Measurements from ENCODE around the gene SLC24A3. TPM values are rescaled to one million over a fixed set of nuclear protein-coding genes. Genes with fewer than 3 reads are reported as not detected.

Gene SLC24A3
- total RNA-seq, 1 experiment from 2014 or later = not detected

- in situ Hi-C loops (cut with HindIII; ENCODE audit: low sequenced_read_pairs) = no loop called here
- DNase-seq (ENCODE audit: low spot score) = no peak
Measured at GRCh38 chr20:19462491-19462890, 250.0 kb downstream of the SLC24A3 start.

- in situ Hi-C loops (cut with HindIII; ENCODE audit: low sequenced_read_pairs) = no loop called here
Measured at GRCh38 chr20:19463597-19463996, 251.2 kb downstream of the SLC24A3 start.

GRCh38 chr20:19465536-19465935, 253.1 kb downstream of the SLC24A3 start:
- in situ Hi-C loops (cut with HindIII; ENCODE audit: low sequenced_read_pairs) = no loop called here
- no peak for DNase-seq (ENCODE audit: low spot score)

More at GRCh38 chr20:19463597-19463996, 251.2 kb downstream of the SLC24A3 start:
- DNase-seq (ENCODE audit: low spot score) = no peak

DNA sequence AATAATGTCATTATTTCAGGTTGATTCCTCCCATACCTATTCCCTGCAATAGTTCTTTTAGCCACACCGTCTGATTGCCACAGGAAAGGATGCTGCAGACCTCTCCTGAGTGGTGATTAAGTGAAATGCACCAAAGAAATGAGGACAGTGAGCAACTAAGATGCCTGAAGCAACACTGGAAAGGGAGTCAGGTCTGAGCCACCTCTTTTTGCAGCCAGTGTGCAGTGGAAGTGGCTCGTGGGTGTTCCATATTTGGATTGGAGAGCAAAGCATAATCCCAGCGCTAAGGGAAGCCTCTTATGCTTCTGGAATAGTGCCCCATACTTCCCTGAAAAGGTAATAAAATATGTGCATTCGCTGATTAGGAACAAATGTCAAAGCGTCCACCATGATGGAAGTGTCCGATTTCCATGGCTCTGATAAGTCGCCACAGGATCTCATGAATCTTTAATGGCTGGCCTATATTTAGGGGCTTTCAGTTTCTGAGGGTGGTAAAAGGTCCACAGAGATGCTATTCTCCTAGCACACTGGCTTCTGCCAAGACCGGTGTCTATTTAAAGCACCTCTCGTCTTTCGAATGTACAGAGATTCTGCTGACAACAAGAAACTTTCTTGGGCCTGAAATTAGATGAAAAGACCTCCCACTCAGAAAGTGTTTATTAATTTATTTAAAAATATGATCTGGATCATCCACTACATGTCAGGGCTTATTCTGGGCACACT, 253.9 kb downstream of the SLC24A3 start:
- no peak for DNase-seq (ENCODE audit: low spot score)
- in situ Hi-C loops (cut with HindIII; ENCODE audit: low sequenced_read_pairs) = no loop called here

DNA sequence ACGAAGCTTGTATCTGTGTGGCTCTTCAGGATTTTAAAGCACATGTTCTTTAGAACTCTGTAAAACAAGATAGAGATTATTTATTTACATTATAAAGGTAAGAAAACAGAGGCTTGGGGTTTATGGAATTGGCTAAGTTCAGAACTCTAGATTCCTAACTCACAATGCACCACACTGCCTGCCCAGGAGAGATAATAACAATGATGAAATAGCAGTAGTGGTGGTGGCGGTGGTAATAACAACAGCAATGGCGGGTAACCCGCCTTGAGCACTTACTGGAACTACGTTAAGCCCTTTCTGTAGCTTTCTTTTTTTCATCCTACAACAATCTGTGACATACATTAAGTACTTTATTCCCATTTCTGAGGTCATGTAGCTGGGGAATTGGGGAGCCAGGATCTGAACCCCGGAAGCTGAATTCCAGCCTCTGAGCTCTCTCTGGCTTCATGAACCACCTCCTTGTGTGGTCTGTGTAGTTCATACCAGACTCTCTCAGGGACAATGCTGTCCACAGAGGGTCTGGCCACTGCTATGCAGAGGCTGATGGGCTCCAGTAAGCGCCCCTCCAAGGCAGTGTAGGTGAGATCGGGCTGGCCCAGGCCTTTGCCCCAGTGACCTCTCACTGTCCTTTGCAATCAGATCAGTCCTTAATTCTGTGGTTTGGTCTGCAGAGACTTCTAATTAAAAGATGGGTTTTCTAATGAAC, 260.9 kb downstream of the SLC24A3 start:
- in situ Hi-C loops (cut with HindIII; ENCODE audit: low sequenced_read_pairs) = no loop called here
- no peak for DNase-seq (ENCODE audit: low spot score)

DNA sequence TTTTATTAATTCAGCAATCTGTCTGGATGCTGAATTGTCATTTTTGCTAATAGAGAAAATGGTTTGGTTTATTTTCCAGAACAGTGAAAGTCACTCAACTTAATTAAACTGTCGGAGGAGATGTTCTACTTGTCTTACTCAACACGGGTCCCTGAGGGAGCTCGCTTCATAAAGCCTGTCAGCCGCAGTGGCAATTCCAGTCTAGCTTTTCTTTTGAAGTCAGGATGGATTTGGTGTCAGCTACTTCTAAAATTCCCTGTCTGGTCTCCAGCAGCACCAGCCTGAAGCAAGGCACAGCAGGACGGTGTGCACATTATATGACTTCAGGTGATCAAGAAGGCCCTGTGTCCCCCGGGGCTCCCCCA, 261.5 kb downstream of the SLC24A3 start:
- in situ Hi-C loops (cut with HindIII; ENCODE audit: low sequenced_read_pairs) = no loop called here
- DNase-seq (ENCODE audit: low spot score) = no peak

DNA sequence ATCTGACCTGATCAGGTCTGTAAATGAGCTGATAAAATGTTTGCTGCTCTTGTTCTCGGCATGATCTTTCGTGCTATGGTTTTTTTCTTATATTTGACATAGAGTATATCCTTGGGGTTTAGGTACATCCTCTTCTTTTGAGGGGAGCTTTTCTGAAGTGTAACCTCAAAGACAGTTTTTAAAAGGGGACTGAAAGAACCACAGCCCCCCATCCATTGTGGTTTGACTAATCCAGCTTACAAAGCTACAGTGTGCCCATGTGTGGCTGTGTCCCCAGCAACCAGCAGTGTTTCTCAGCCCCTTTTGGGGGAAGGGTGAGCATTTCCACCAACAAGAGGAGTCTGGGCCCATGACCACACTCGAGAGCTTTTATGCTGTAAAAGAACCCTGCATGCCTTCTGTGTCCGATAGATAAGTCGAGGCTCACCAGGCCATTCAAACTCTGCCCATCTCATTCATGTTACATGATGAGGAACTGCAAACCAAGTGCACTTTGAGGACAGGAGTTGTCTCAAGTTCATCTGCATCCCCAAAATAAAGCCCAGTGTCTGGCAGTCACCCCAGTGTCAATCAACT, 266.0 kb downstream of the SLC24A3 start:
- in situ Hi-C loops (cut with HindIII; ENCODE audit: low sequenced_read_pairs) = no loop called here
- DNase-seq (ENCODE audit: low spot score) = no peak

DNA sequence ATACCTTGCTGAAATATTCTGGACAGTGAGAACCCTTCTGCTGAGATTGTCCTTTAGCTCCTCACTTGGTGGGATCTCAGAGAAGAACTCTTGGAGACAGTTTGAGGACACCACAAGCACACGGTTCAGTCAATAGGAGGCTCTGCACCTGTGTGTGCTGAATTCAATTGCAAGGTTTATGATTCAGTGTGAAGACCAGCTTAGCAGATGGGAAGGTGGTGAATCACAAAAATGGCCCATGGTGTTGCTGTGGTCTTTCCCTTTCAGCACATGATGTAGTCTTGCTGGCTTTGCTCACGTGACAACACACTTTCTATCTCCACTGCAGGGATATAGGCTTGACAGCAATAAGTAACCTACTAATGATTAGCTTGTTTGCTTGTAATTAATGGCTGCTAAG, 270.3 kb downstream of the SLC24A3 start:
- in situ Hi-C loops (cut with HindIII; ENCODE audit: low sequenced_read_pairs) = no loop called here
- no peak for DNase-seq (ENCODE audit: low spot score)

- no peak for DNase-seq (ENCODE audit: low spot score)
- in situ Hi-C loops (cut with HindIII; ENCODE audit: low sequenced_read_pairs) = no loop called here
Measured at GRCh38 chr20:19483309-19483708, 270.9 kb downstream of the SLC24A3 start.

- no peak for DNase-seq (ENCODE audit: low spot score)
- in situ Hi-C loops (cut with HindIII; ENCODE audit: low sequenced_read_pairs) = no loop called here
Measured at GRCh38 chr20:19486446-19486845, 274.0 kb downstream of the SLC24A3 start.

DNA sequence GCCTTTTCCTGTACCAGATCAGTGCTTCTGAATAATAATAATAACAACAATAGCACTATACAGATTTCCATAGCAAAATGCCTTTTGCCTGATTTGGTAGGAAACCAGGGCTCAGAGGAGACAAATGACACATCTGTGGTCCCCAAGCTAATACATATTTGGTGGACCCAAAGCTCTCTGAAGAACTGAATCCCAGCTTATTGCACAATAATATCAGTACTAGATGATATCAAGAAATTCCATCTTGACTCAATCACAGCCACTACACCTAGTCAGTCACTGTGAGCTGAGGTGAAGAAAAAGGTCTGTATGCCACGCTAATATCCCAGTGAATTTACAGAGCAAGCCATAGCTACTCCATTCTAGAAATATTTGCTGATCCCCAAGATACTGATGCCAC, 275.0 kb downstream of the SLC24A3 start:
- in situ Hi-C loops (cut with HindIII; ENCODE audit: low sequenced_read_pairs) = no loop called here
- DNase-seq (ENCODE audit: low spot score) = no peak

- no peak for DNase-seq (ENCODE audit: low spot score)
- in situ Hi-C loops (cut with HindIII; ENCODE audit: low sequenced_read_pairs) = no loop called here
Measured at GRCh38 chr20:19491241-19491640, 278.8 kb downstream of the SLC24A3 start.

DNA sequence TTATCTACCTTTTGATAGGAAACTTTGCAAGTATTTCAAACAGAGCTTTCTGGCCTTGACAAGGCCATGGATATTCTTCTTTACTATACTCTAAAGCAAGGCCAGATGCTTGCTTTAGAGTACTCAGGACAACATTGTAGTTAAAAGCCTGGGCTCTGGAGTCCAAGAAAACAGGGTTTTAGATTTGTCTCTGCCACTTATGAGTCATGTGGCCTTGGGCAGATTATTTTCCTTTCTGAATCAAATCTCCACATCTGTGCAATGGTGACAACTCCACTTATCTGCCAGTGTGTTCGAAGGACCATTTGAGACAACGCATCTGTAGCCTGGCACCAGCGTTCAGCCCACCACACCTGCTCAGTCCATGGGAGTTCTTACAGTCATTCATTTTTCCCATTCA, 279.7 kb downstream of the SLC24A3 start:
- DNase-seq (ENCODE audit: low spot score) = no peak

GRCh38 chr20:19492687-19493336, 280.4 kb downstream of the SLC24A3 start:
- in situ Hi-C loops (cut with HindIII; ENCODE audit: low sequenced_read_pairs) = no loop called here
- DNase-seq (ENCODE audit: low spot score) = no peak

More for the DNA sequence above, 279.7 kb downstream of the SLC24A3 start:
- in situ Hi-C loops (cut with HindIII; ENCODE audit: low sequenced_read_pairs) = no loop called here

- DNase-seq (ENCODE audit: low spot score) = no peak
- in situ Hi-C loops (cut with HindIII; ENCODE audit: low sequenced_read_pairs) = no loop called here
Measured at GRCh38 chr20:19493794-19494495, 281.5 kb downstream of the SLC24A3 start.

GRCh38 chr20:19495905-19496703, 283.7 kb downstream of the SLC24A3 start:
- in situ Hi-C loops (cut with HindIII; ENCODE audit: low sequenced_read_pairs) = no loop called here
- no peak for DNase-seq (ENCODE audit: low spot score)

DNA sequence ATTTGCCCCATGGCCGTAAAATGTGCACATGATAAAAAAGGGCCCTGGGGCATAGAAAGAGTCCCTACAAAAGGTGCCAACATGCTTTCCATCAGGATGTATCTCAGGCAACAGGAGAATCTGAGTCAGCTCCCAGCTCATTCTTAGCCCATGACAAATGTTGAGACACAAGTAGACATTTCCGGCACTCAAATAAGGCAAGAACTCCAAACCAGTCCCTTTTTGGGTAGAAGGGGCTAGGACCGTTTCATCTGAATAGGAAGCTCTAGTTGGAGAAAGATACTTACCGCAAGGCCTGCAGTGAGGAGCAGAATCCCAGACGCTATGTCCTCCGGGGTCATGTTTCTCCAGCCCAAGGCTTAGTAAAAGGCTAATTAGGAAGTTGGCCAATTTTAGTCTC, 284.6 kb downstream of the SLC24A3 start:
- DNase-seq (ENCODE audit: low spot score) = no peak
- in situ Hi-C loops (cut with HindIII; ENCODE audit: low sequenced_read_pairs) = no loop called here

- DNase-seq (ENCODE audit: low spot score) = no peak
- in situ Hi-C loops (cut with HindIII; ENCODE audit: low sequenced_read_pairs) = no loop called here
Measured at GRCh38 chr20:19498756-19499155, 286.3 kb downstream of the SLC24A3 start.

All from G401 (cell line).